B cell (primary cell): Measurements from ENCODE around the gene SMIM7. TPM values are rescaled to one million over a fixed set of nuclear protein-coding genes. Genes with fewer than 3 reads are reported as not detected.
"Not testable (repeated sequence)": the region's sequence is repeated elsewhere in the genome, so short reads cannot be mapped to it uniquely, and the experiment has no call there.

Experiments used
- ATAC-seq: fragments of 200-7000 bp; cut with Tn5 transposase; one replicate; pipeline ENCODE4 v1.10.0; 2021; ENCODE audit warnings: low read depth, mild to moderate bottlenecking, moderate number of reproducible peaks, moderate library complexity
- CTCF ChIA-PET: fragments of 350-600 bp; sonication (Branson Sonifier 250); formaldehyde crosslinking; loops from one replicate; lab custom pipeline; 2021; ENCODE audit warnings: antibody characterized with exemption, inconsistent platforms; lab: Charles Lee
- POLR2A ChIA-PET: fragments of 350-600 bp; sonication (Branson Sonifier 250); formaldehyde crosslinking; loops from one replicate; lab custom pipeline; 2021; ENCODE audit warnings: antibody characterized with exemption; lab: Charles Lee
- DNase-seq: peaks from one replicate; pipeline ENCODE4 v3.0.0; 2013
- H2AFZ ChIP-seq: 2 replicates; pipeline ENCODE4 v1.6.1; 2012; ENCODE audit warnings: mild to moderate bottlenecking, low read depth, low read length; ENCODE audit not compliant: insufficient read depth, poor library complexity, severe bottlenecking
- H3K27ac ChIP-seq, 2 donors: 1 replicate in 1 of 2; 2 replicates in 1 of 2; pipeline ENCODE4 v1.5.1; 2012 to 2013; ENCODE audit warnings: low read length in 2 of 2, mild to moderate bottlenecking in 2 of 2, moderate library complexity in 1 of 2
- H3K27me3 ChIP-seq, 4 experiments: fragments of 200-600 bp in 1 of 4; sonication (generic) in 1 of 4; replicated peaks in 1 of 4; 1 replicate in 2 of 4; 2 replicates in 2 of 4; pipeline versions ENCODE4 v1.6.1 to v1.7.0; 2013 to 2016; ENCODE audit warnings: low read length in 3 of 4, mild to moderate bottlenecking in 2 of 4, mixed read lengths in 1 of 4, moderate library complexity in 1 of 4; ENCODE audit not compliant: insufficient read depth in 4 of 4, control insufficient read depth in 3 of 4; ENCODE audit errors: control extremely low read depth in 1 of 4
- H3K36me3 ChIP-seq, 2 experiments: replicated peaks in 1 of 2; 1 replicate in 1 of 2; 2 replicates in 1 of 2; pipeline versions ENCODE4 v1.6.1 to v1.7.1; 2013; ENCODE audit warnings: low read length in 1 of 2; ENCODE audit not compliant: insufficient read depth in 2 of 2, control insufficient read depth in 1 of 2; ENCODE audit errors: control extremely low read depth in 1 of 2, extremely low read depth in 1 of 2
- H3K4me1 ChIP-seq, 2 donors: fragments of 200-600 bp in 1 of 2; sonication (generic) in 1 of 2; 1 replicate in 1 of 2; 2 replicates in 1 of 2; pipeline versions ENCODE4 v1.5.1 to v1.6.1; 2013 to 2017; ENCODE audit warnings: low read length in 2 of 2; ENCODE audit not compliant: control insufficient read depth in 2 of 2, insufficient read depth in 2 of 2
- H3K4me2 ChIP-seq: replicated peaks from 2 replicates; pipeline ENCODE3; 2012; ENCODE audit warnings: mild to moderate bottlenecking, low read depth, low read length; ENCODE audit not compliant: poor library complexity, severe bottlenecking
- H3K4me3 ChIP-seq, 5 experiments: fragments of 200-600 bp in 1 of 5; sonication (generic) in 1 of 5; 1 replicate in 3 of 5; 2 replicates in 2 of 5; pipeline versions ENCODE4 v1.5.1 to v1.7.0; 2011 to 2016; ENCODE audit warnings: low read length in 4 of 5, mild to moderate bottlenecking in 4 of 5, low read depth in 2 of 5, control low read depth in 1 of 5, moderate library complexity in 1 of 5; ENCODE audit not compliant: insufficient read depth in 1 of 5; ENCODE audit errors: control extremely low read depth in 1 of 5, extremely low read depth in 1 of 5
- H3K79me2 ChIP-seq: fragments of 200-600 bp; sonication (generic); one replicate; pipeline ENCODE4 v1.6.0; 2016; ENCODE audit warnings: low read length; ENCODE audit not compliant: control insufficient read depth, insufficient read depth
- H3K9ac ChIP-seq: fragments of 200-600 bp; sonication (generic); 2 replicates; pipeline ENCODE4 v1.6.1; 2017; ENCODE audit warnings: mild to moderate bottlenecking, low read length, moderate library complexity
- H3K9me3 ChIP-seq, 3 donors: one replicate each; pipeline versions ENCODE4 v1.6.1 to v1.7.1; 2013; ENCODE audit warnings: low read length in 2 of 3; ENCODE audit not compliant: control insufficient read depth in 2 of 3, insufficient read depth in 1 of 3; ENCODE audit errors: control extremely low read depth in 1 of 3
- H4K20me1 ChIP-seq: 2 replicates; pipeline ENCODE4 v1.6.0; 2012; ENCODE audit warnings: mild to moderate bottlenecking, low read length; ENCODE audit not compliant: insufficient read depth, control insufficient read depth, poor library complexity, severe bottlenecking
- H3K27ac Mint-ChIP-seq: one replicate; pipeline ENCODE4 v1.8.0; 2021; ENCODE audit warnings: mixed read lengths
- H3K27me3 Mint-ChIP-seq: one replicate; pipeline ENCODE4 v1.8.0; 2021; ENCODE audit warnings: mixed read lengths
- H3K4me1 Mint-ChIP-seq: one replicate; pipeline ENCODE4 v1.8.0; 2021; ENCODE audit warnings: mixed read lengths
- H3K4me3 Mint-ChIP-seq: one replicate; pipeline ENCODE4 v1.8.0; 2021; ENCODE audit warnings: mixed read lengths
- H3K9me3 Mint-ChIP-seq: one replicate; pipeline ENCODE4 v1.8.0; 2022; ENCODE audit warnings: mixed read lengths; ENCODE audit not compliant: insufficient read depth
- EZH2 ChIP-seq: IDR thresholded peaks from 2 replicates; pipeline ENCODE4 v1.6.1; 2012; ENCODE audit warnings: borderline replicate concordance, low read depth, mild to moderate bottlenecking, moderate library complexity, low read length; ENCODE audit not compliant: insufficient read depth, poor library complexity, severe bottlenecking
- WGBS: methylation state at CpG from one replicate; pipeline ENCODE4 v1.1.5; 2013; ENCODE audit warnings: missing lambda C conversion rate; ENCODE audit not compliant: insufficient coverage; 5-methylcytosine and 5-hydroxymethylcytosine counted together
- intact Hi-C: fragments of 100-400 bp; cut with micrococcal nuclease; formaldehyde crosslinking; loops from one replicate; pipeline ENCODE4 v1.10.0; 2022
- polyA plus RNA-seq: library from polyadenylated mRNA; depleted of rRNA; stranded (reverse); fragments of >200 nt; gene quantifications from 2 replicates; pipeline ENCODE4 v1.2.3, GENCODE V29; 2012
- total RNA-seq, 2 donors: library from RNA; stranded (reverse); fragments of 120-200 nt in 1 of 2; gene quantifications; 1 replicate in 1 of 2; 2 replicates in 1 of 2; pipeline versions ENCODE4 v1.2.3 to v1.2.4, GENCODE V29; 2013 to 2022
- TF ChIP-seq, protein P1 (sequence below): fragments of 200-600 bp; IDR thresholded peaks from one replicate; pipeline ENCODE4 v1.8.0; 2022; ENCODE audit warnings: antibody characterized with exemption, mild to moderate bottlenecking

SMIM7 gene
- total and polyA plus RNA-seq, 2 donors (not counting 1 experiment from before 2014, with no cell fraction given) = 54.7 to 133 TPM

DNA sequence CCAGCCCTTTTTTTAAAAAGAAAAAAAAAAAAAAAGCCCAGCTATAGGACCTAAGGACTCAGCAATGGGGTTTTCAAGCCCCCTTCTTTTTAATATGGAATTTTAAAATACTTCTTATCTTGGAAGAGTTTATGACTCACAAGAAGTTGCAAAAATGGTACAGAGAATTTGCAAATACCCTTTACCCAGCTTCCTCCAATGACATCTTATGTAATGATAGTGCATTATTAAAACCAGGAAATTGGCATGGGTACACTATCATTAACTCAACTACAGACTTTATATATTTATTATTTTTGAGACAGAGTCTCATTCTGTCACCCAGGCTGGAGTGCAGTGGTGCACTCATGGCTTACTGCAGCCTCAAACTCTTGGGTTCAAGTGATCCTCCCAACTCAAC, 17.1 kb upstream of the SMIM7 start:
- H4K20me1 ChIP-seq = no peaks in the 10 kb centered on the region
- H3K9me3 ChIP-seq = peaks cover 0 to 19% (median 16%) of the 10 kb centered on the region in 3 donors
- H3K36me3 ChIP-seq = peaks cover 1 to 16% of the 10 kb centered on the region in 2 experiments
- CTCF ChIA-PET = interaction anchor here (0.7 kb wide), 1 partner anchor 223 kb away, joined by 4 read pairs; no protein-coding TSS in a partner anchor
- DNase-seq (no peak), ATAC-seq (no peak)
- POLR2A ChIA-PET = no interaction called here
- Mint-ChIP-seq H3K27me3 (no peaks in the 10 kb centered on the region), H3K4me1 (no peaks in the 10 kb centered on the region), H3K27ac (no peak overlapping the region), H3K9me3 (peaks cover 6% of the 10 kb centered on the region), H3K4me3 (no peak overlapping the region)
- no peak for TF ChIP-seq EZH2
- TF ChIP-seq, protein P1, sequence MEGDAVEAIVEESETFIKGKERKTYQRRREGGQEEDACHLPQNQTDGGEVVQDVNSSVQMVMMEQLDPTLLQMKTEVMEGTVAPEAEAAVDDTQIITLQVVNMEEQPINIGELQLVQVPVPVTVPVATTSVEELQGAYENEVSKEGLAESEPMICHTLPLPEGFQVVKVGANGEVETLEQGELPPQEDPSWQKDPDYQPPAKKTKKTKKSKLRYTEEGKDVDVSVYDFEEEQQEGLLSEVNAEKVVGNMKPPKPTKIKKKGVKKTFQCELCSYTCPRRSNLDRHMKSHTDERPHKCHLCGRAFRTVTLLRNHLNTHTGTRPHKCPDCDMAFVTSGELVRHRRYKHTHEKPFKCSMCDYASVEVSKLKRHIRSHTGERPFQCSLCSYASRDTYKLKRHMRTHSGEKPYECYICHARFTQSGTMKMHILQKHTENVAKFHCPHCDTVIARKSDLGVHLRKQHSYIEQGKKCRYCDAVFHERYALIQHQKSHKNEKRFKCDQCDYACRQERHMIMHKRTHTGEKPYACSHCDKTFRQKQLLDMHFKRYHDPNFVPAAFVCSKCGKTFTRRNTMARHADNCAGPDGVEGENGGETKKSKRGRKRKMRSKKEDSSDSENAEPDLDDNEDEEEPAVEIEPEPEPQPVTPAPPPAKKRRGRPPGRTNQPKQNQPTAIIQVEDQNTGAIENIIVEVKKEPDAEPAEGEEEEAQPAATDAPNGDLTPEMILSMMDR = no peak
- intact Hi-C loops = no loop called here
- H3K4me2 ChIP-seq = no peak overlapping the region
- H2AFZ ChIP-seq = no peak overlapping the region
- H3K4me1 ChIP-seq = no peaks in the 10 kb centered on the region
- no peak overlapping the region for H3K27ac ChIP-seq
- no peak overlapping the region for H3K9ac ChIP-seq
- H3K4me3 ChIP-seq = no peak overlapping the region
- no peaks in the 10 kb centered on the region for H3K79me2 ChIP-seq
- H3K27me3 ChIP-seq = no peaks in the 10 kb centered on the region

DNA sequence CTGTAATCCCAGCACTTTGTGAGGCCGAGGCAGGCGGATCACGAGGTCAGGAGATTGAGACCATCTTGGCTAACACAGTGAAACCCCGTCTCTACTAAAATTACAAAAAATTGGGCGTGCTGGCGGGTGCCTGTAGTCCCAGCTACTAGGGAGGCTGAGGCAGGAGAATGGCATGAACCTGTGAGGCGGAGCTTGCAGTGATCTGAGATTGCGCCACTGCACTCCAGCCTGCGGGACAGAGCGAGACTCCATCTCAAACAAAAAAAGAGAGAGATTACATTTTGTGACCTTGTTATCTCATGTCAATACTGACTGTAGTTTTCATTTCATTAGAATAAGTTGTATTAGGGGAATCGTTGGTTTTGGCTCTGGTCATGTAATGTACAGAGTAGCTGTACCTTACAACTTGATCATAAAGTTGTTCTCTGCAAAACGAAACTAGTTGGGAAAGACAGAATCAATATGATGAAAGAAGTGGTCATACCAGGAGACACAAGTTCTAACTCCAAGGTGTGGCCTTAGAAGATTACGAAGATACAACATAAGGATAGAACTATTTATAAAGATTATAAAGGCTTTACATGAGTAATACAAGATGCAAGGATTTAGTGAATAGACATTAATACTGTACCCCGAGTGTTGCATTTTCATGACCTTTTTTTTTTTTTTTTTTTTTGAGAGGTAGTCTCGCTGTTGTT, 16.3 kb upstream of the SMIM7 start:
- Histone ChIP-seq H3K4me1 (no peaks in the 10 kb centered on the region), H3K27ac (no peak overlapping the region), H2AFZ (no peak overlapping the region), H3K4me2 (no peak overlapping the region), H3K9me3 (peaks cover 0 to 11% (median 9%) of the 10 kb centered on the region in 3 donors), H3K9ac (no peak overlapping the region), H4K20me1 (no peaks in the 10 kb centered on the region), H3K79me2 (no peaks in the 10 kb centered on the region), H3K27me3 (no peaks in the 10 kb centered on the region), H3K4me3 (no peak overlapping the region), H3K36me3 (peaks cover 0 to 12% of the 10 kb centered on the region in 2 experiments)
- Mint-ChIP-seq H3K4me1 (no peaks in the 10 kb centered on the region), H3K27me3 (no peaks in the 10 kb centered on the region), H3K27ac (no peak overlapping the region), H3K9me3 (peaks cover 1% of the 10 kb centered on the region), H3K4me3 (no peak overlapping the region)
- 99% methylated on average over 7 of the region's 15 CpGs for WGBS
- ChIA-PET CTCF (interaction anchor here (0.7 kb wide), 1 partner anchor 222 kb away, joined by 4 read pairs; no protein-coding TSS in a partner anchor), POLR2A (no interaction called here)
- ATAC-seq (no peak), DNase-seq (no peak)
- TF ChIP-seq, protein P1 = no peak
- TF ChIP-seq EZH2 = no peak
- intact Hi-C loops = no loop called here

DNA sequence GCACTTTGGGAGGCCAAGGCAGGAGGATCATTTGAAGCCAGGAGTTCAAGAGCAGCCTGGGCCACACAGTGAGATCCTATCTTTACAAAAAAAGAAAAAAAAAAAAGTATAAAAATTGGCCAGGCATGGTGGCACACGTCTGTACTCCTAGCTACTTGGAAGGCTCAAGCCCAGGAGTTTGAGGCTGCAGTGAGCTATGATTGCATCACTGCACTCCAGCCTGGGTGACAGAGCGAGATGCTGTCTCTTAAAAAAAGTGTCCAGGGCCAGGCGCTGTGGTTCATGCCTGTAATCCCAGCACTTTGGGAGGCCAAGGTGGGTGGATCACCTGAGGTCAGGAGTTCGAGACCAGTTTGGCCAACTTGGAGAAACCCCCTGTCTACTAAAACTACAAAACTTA, 13.9 kb upstream of the SMIM7 start:
- CTCF ChIA-PET, intact Hi-C loops, H3K27ac Mint-ChIP-seq, H3K36me3 ChIP-seq, POLR2A ChIA-PET, ATAC-seq, H3K9ac ChIP-seq, H2AFZ ChIP-seq, H3K27me3 ChIP-seq, H3K27me3 Mint-ChIP-seq, H3K27ac ChIP-seq, H4K20me1 ChIP-seq, H3K4me3 Mint-ChIP-seq, H3K4me1 ChIP-seq, H3K4me3 ChIP-seq, H3K4me1 Mint-ChIP-seq, H3K9me3 ChIP-seq, H3K79me2 ChIP-seq, H3K4me2 ChIP-seq, H3K9me3 Mint-ChIP-seq, DNase-seq: not testable (repeated sequence)
- WGBS = 93% methylated on average over 3 of the region's 4 CpGs
